Mucosa of rectum (tissue), 2 donors: ENCODE measurements around the gene WDR20.

Experiments used
- H3K27ac ChIP-seq, 2 donors: one replicate each; pipeline ENCODE4 v1.7.0; 2013; ENCODE audit warnings: inconsistent platforms in 2 of 2, low read depth in 2 of 2, low read length in 2 of 2
- H3K27me3 ChIP-seq, 2 donors: one replicate each; pipeline ENCODE4 v1.7.0; 2013; ENCODE audit warnings: low read length in 2 of 2; ENCODE audit not compliant: control insufficient read depth in 2 of 2, insufficient read depth in 2 of 2
- H3K36me3 ChIP-seq, 2 donors: one replicate each; pipeline ENCODE4 v1.7.0; 2013; ENCODE audit warnings: low read length in 2 of 2; ENCODE audit not compliant: control insufficient read depth in 2 of 2, insufficient read depth in 2 of 2
- H3K4me1 ChIP-seq, 2 donors: one replicate each; pipeline ENCODE4 v1.7.0; 2013; ENCODE audit warnings: low read length in 2 of 2, mild to moderate bottlenecking in 1 of 2; ENCODE audit not compliant: control insufficient read depth in 2 of 2, insufficient read depth in 2 of 2
- H3K4me3 ChIP-seq, 2 donors: one replicate each; pipeline ENCODE4 v1.7.0; 2013; ENCODE audit warnings: low read length in 2 of 2
- H3K9ac ChIP-seq, 2 donors: one replicate each; pipeline ENCODE4 v1.7.0; 2013; ENCODE audit warnings: low read length in 2 of 2, low read depth in 1 of 2, mild to moderate bottlenecking in 1 of 2
- H3K9me3 ChIP-seq, 2 donors: one replicate each; pipeline ENCODE4 v1.7.0; 2013; ENCODE audit warnings: low read length in 2 of 2; ENCODE audit not compliant: control insufficient read depth in 2 of 2
- donor health status: healthy.
- donor health status: Normal muscosa, but diverticular disease.

WDR20 gene

GRCh38 chr14:102139286-102140026 lies at the start of gene WDR20:
WDR20 (plus strand) TSS chr14:102139897; CDS start chr14:102139924, 27 bp downstream.
- Histone ChIP-seq H3K9me3 (no peaks in the 10 kb centered on the region), H3K27me3 (no peaks in the 10 kb centered on the region), H3K9ac (peak within 1 kb of the TSS; percentile 96), H3K27ac (peak within 1 kb of the TSS; percentile 85 to 86), H3K36me3 (no peaks in the 10 kb centered on the region), H3K4me3 (peak within 1 kb of the TSS; percentile 98 to 99), H3K4me1 (peaks cover 7 to 9% of the 10 kb centered on the region in 2 donors)

GRCh38 chr14:102090713-102091112 lies 49.0 kb upstream of the WDR20 start:
- no peaks in the 10 kb centered on the region for H3K27me3 ChIP-seq
- H3K36me3 ChIP-seq = peaks cover 0 to under 1% of the 10 kb centered on the region in 2 donors
- no peak overlapping the region for H3K9ac ChIP-seq
- H3K9me3 ChIP-seq = no peaks in the 10 kb centered on the region
- no peak overlapping the region for H3K4me3 ChIP-seq
- H3K4me1 ChIP-seq = peaks cover 7 to 11% of the 10 kb centered on the region in 2 donors
- no peak overlapping the region for H3K27ac ChIP-seq

- H3K4me3 ChIP-seq = no peak overlapping the region
- H3K36me3 ChIP-seq = no peaks in the 10 kb centered on the region
- no peaks in the 10 kb centered on the region for H3K27me3 ChIP-seq
- H3K9ac ChIP-seq = no peak overlapping the region
- H3K4me1 ChIP-seq = peaks cover 12 to 13% of the 10 kb centered on the region in 2 donors
- H3K27ac ChIP-seq = no peak overlapping the region
- no peaks in the 10 kb centered on the region for H3K9me3 ChIP-seq
Measured at GRCh38 chr14:102092806-102093205, 46.9 kb upstream of the WDR20 start.

GRCh38 chr14:102094101-102094500 lies 45.6 kb upstream of the WDR20 start:
- Histone ChIP-seq H3K27me3 (no peaks in the 10 kb centered on the region), H3K9ac (no peak overlapping the region), H3K9me3 (no peaks in the 10 kb centered on the region), H3K4me1 (peaks cover 4 to 8% of the 10 kb centered on the region in 2 donors), H3K4me3 (no peak overlapping the region), H3K36me3 (no peaks in the 10 kb centered on the region), H3K27ac (no peak overlapping the region)

- H3K4me3 ChIP-seq = no peak overlapping the region
- no peak overlapping the region for H3K9ac ChIP-seq
- H3K4me1 ChIP-seq = peaks cover 4 to 8% of the 10 kb centered on the region in 2 donors
- no peak overlapping the region for H3K27ac ChIP-seq
- no peaks in the 10 kb centered on the region for H3K27me3 ChIP-seq
- no peaks in the 10 kb centered on the region for H3K36me3 ChIP-seq
- H3K9me3 ChIP-seq = no peaks in the 10 kb centered on the region
Measured at GRCh38 chr14:102095231-102095870, 44.3 kb upstream of the WDR20 start.

- Histone ChIP-seq H3K27ac (no peak overlapping the region), H3K9me3 (no peaks in the 10 kb centered on the region), H3K27me3 (no peaks in the 10 kb centered on the region), H3K36me3 (no peaks in the 10 kb centered on the region), H3K9ac (no peak overlapping the region), H3K4me1 (peaks cover 4 to 8% of the 10 kb centered on the region in 2 donors), H3K4me3 (no peak overlapping the region)
Measured at GRCh38 chr14:102095871-102096568, 43.7 kb upstream of the WDR20 start.

GRCh38 chr14:102096569-102097188 lies 43.0 kb upstream of the WDR20 start:
- H3K27me3 ChIP-seq = no peaks in the 10 kb centered on the region
- H3K4me3 ChIP-seq = no peak overlapping the region
- H3K9ac ChIP-seq = no peak overlapping the region
- H3K36me3 ChIP-seq = no peaks in the 10 kb centered on the region
- no peaks in the 10 kb centered on the region for H3K9me3 ChIP-seq
- peaks cover 4 to 8% of the 10 kb centered on the region in 2 donors for H3K4me1 ChIP-seq
- H3K27ac ChIP-seq = no peak overlapping the region

GRCh38 chr14:102097441-102098135 lies 42.1 kb upstream of the WDR20 start:
- Histone ChIP-seq H3K36me3 (no peaks in the 10 kb centered on the region), H3K27ac (peak overlapping the region; percentile 60 to 67), H3K27me3 (no peaks in the 10 kb centered on the region), H3K9ac (peak overlapping the region in 1 of 2 donors; percentile 0), H3K9me3 (no peaks in the 10 kb centered on the region), H3K4me1 (peaks cover 4 to 8% of the 10 kb centered on the region in 2 donors), H3K4me3 (no peak overlapping the region)

GRCh38 chr14:102103062-102103695 lies 36.5 kb upstream of the WDR20 start:
- Histone ChIP-seq H3K27ac (no peak overlapping the region), H3K9ac (no peak overlapping the region), H3K4me3 (no peak overlapping the region), H3K4me1 (no peaks in the 10 kb centered on the region), H3K27me3 (no peaks in the 10 kb centered on the region), H3K9me3 (no peaks in the 10 kb centered on the region), H3K36me3 (no peaks in the 10 kb centered on the region)
